ENCODE results near the gene ESAM. TPM values are rescaled to one million over a fixed set of nuclear protein-coding genes. Genes with fewer than 3 reads are reported as not detected.
A peak's percentile ranks its signal among the peaks of the same experiment; 100 is the strongest.

ESAM gene
- total and polyA plus RNA-seq, 2 experiments from 2014 or later, result 0.32 TPM; not detected in 1

GRCh38 chr11:124725719-124726105 is 36.4 kb downstream of the ESAM start:
- TF ChIP-seq ZNF331 (CRISPR knock-in tag; IDR thresholded peaks at IDR 0.05; ENCODE audit: low read depth) (no peak), EZH2phosphoT487 (IDR thresholded peaks at IDR 0.05; ENCODE audit: unreplicated experiment) (no peak), CREB1 (CRISPR knock-in tag; IDR thresholded peaks at IDR 0.05; ENCODE audit: low read depth) (no peak), STAT1 (IDR thresholded peaks at IDR 0.05; ENCODE audit: unreplicated experiment) (no peak), EZH2 (IDR thresholded peaks at IDR 0.05; ENCODE audit: low read depth, unreplicated experiment) (no peak), ZNF114 (CRISPR knock-in tag; IDR thresholded peaks at IDR 0.05) (no peak), ETS1 (IDR thresholded peaks at IDR 0.05) (no peak), NANOG (IDR thresholded peaks at IDR 0.05; ENCODE audit: borderline replicate concordance) (no peak), POLR2AphosphoS5 (IDR thresholded peaks at IDR 0.05; ENCODE audit: low read depth) (no peak), JUNB (IDR thresholded peaks at IDR 0.05; ENCODE audit: unreplicated experiment) (no peak)
- TF ChIP-seq, protein P1, sequence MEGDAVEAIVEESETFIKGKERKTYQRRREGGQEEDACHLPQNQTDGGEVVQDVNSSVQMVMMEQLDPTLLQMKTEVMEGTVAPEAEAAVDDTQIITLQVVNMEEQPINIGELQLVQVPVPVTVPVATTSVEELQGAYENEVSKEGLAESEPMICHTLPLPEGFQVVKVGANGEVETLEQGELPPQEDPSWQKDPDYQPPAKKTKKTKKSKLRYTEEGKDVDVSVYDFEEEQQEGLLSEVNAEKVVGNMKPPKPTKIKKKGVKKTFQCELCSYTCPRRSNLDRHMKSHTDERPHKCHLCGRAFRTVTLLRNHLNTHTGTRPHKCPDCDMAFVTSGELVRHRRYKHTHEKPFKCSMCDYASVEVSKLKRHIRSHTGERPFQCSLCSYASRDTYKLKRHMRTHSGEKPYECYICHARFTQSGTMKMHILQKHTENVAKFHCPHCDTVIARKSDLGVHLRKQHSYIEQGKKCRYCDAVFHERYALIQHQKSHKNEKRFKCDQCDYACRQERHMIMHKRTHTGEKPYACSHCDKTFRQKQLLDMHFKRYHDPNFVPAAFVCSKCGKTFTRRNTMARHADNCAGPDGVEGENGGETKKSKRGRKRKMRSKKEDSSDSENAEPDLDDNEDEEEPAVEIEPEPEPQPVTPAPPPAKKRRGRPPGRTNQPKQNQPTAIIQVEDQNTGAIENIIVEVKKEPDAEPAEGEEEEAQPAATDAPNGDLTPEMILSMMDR (conservative IDR thresholded peaks at IDR 0.05; ENCODE audit: low read depth in 2 of 2), result no peak
- TF ChIP-seq, protein P2, sequence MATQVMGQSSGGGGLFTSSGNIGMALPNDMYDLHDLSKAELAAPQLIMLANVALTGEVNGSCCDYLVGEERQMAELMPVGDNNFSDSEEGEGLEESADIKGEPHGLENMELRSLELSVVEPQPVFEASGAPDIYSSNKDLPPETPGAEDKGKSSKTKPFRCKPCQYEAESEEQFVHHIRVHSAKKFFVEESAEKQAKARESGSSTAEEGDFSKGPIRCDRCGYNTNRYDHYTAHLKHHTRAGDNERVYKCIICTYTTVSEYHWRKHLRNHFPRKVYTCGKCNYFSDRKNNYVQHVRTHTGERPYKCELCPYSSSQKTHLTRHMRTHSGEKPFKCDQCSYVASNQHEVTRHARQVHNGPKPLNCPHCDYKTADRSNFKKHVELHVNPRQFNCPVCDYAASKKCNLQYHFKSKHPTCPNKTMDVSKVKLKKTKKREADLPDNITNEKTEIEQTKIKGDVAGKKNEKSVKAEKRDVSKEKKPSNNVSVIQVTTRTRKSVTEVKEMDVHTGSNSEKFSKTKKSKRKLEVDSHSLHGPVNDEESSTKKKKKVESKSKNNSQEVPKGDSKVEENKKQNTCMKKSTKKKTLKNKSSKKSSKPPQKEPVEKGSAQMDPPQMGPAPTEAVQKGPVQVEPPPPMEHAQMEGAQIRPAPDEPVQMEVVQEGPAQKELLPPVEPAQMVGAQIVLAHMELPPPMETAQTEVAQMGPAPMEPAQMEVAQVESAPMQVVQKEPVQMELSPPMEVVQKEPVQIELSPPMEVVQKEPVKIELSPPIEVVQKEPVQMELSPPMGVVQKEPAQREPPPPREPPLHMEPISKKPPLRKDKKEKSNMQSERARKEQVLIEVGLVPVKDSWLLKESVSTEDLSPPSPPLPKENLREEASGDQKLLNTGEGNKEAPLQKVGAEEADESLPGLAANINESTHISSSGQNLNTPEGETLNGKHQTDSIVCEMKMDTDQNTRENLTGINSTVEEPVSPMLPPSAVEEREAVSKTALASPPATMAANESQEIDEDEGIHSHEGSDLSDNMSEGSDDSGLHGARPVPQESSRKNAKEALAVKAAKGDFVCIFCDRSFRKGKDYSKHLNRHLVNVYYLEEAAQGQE (IDR thresholded peaks at IDR 0.05; ENCODE audit: unreplicated experiment), result no peak
- TF ChIP-seq, protein P3, sequence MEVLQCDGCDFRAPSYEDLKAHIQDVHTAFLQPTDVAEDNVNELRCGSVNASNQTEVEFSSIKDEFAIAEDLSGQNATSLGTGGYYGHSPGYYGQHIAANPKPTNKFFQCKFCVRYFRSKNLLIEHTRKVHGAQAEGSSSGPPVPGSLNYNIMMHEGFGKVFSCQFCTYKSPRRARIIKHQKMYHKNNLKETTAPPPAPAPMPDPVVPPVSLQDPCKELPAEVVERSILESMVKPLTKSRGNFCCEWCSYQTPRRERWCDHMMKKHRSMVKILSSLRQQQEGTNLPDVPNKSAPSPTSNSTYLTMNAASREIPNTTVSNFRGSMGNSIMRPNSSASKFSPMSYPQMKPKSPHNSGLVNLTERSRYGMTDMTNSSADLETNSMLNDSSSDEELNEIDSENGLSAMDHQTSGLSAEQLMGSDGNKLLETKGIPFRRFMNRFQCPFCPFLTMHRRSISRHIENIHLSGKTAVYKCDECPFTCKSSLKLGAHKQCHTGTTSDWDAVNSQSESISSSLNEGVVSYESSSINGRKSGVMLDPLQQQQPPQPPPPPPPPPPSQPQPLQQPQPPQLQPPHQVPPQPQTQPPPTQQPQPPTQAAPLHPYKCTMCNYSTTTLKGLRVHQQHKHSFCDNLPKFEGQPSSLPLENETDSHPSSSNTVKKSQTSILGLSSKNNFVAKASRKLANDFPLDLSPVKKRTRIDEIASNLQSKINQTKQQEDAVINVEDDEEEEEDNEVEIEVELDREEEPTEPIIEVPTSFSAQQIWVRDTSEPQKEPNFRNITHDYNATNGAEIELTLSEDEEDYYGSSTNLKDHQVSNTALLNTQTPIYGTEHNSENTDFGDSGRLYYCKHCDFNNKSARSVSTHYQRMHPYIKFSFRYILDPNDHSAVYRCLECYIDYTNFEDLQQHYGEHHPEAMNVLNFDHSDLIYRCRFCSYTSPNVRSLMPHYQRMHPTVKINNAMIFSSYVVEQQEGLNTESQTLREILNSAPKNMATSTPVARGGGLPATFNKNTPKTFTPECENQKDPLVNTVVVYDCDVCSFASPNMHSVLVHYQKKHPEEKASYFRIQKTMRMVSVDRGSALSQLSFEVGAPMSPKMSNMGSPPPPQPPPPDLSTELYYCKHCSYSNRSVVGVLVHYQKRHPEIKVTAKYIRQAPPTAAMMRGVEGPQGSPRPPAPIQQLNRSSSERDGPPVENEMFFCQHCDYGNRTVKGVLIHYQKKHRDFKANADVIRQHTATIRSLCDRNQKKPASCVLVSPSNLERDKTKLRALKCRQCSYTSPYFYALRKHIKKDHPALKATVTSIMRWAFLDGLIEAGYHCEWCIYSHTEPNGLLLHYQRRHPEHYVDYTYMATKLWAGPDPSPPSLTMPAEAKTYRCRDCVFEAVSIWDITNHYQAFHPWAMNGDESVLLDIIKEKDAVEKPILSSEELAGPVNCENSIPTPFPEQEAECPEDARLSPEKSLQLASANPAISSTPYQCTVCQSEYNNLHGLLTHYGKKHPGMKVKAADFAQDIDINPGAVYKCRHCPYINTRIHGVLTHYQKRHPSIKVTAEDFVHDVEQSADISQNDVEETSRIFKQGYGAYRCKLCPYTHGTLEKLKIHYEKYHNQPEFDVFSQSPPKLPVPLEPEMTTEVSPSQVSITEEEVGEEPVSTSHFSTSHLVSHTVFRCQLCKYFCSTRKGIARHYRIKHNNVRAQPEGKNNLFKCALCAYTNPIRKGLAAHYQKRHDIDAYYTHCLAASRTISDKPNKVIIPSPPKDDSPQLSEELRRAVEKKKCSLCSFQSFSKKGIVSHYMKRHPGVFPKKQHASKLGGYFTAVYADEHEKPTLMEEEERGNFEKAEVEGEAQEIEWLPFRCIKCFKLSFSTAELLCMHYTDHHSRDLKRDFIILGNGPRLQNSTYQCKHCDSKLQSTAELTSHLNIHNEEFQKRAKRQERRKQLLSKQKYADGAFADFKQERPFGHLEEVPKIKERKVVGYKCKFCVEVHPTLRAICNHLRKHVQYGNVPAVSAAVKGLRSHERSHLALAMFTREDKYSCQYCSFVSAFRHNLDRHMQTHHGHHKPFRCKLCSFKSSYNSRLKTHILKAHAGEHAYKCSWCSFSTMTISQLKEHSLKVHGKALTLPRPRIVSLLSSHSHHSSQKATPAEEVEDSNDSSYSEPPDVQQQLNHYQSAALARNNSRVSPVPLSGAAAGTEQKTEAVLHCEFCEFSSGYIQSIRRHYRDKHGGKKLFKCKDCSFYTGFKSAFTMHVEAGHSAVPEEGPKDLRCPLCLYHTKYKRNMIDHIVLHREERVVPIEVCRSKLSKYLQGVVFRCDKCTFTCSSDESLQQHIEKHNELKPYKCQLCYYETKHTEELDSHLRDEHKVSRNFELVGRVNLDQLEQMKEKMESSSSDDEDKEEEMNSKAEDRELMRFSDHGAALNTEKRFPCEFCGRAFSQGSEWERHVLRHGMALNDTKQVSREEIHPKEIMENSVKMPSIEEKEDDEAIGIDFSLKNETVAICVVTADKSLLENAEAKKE (CRISPR knock-in tag; IDR thresholded peaks at IDR 0.05), result no peak
- H3K27ac Mint-ChIP-seq, result no peak overlapping the region
- Histone ChIP-seq H3K79me2 (replicated peaks; ENCODE audit: insufficient read depth) (no peaks in the 10 kb centered on the region), H2AFZ (peak overlapping the region; percentile 40), H3K27me3 (ENCODE audit: insufficient read depth) (peaks cover 65% of the 10 kb centered on the region), H4K20me1 (replicated peaks; ENCODE audit: insufficient read depth) (no peaks in the 10 kb centered on the region), H3K9me2 (ENCODE audit: insufficient read depth) (no peaks in the 10 kb centered on the region), H3K4me3 (peak overlapping the region; percentile 29), H3F3A (replicated peaks; ENCODE audit: low read depth) (no peaks in the 10 kb centered on the region), H3K4me2 (peak overlapping the region; percentile 37), H3K4me1 (ENCODE audit: insufficient read depth) (peaks cover 31% of the 10 kb centered on the region), H3K27ac (ENCODE audit: low read depth) (no peak overlapping the region), H3K36me3 (ENCODE audit: insufficient read depth) (no peaks in the 10 kb centered on the region)
- H3K27me3 Mint-ChIP-seq (ENCODE audit: insufficient read depth, low read depth, poor library complexity), result peaks cover 43% of the 10 kb centered on the region
- no peak for DNase-seq (ENCODE audit: low spot score)
- H3K4me3 Mint-ChIP-seq, result peak overlapping the region; percentile 44; the same call in 2 of the 3 replicates
- H3K36me3 Mint-ChIP-seq (ENCODE audit: low read depth), result no peaks in the 10 kb centered on the region
- peaks cover 52% of the 10 kb centered on the region for H3K4me1 Mint-ChIP-seq
- peak; percentile 17; the same call in 2 of the 3 replicates for ATAC-seq
- no peaks in the 10 kb centered on the region for H3K9me3 Mint-ChIP-seq

Measured in GM23338 (cell line).